HepG2 (cell line): ENCODE measurements around the gene CPNE1. TPM values are rescaled to one million over a fixed set of nuclear protein-coding genes. Genes with fewer than 3 reads are reported as not detected.

Source experiments
- AGO2 ChIP-seq: fragments of 200-400 bp; formaldehyde crosslinking; optimal IDR thresholded peaks from 2 replicates; pipeline ENCODE3; 2017; ENCODE audit warnings: mild to moderate bottlenecking, low read depth, low read length, moderate library complexity
- ATF7-NPFF ChIP-seq: sonication (generic); formaldehyde crosslinking; IDR thresholded peaks from 2 replicates; pipeline ENCODE4 v1.8.1; 2023; ENCODE audit warnings: mild to moderate bottlenecking, low read depth, missing genetic modification reagents, moderate library complexity
- HOXA5 ChIP-seq: sonication (generic); formaldehyde crosslinking; IDR thresholded peaks from 2 replicates; pipeline ENCODE4 v1.4.0; 2020; ENCODE audit warnings: missing genetic modification reagents
- JUN ChIP-seq: sonication (generic); formaldehyde crosslinking; IDR thresholded peaks from 2 replicates; pipeline ENCODE4 v1.4.0; 2020; ENCODE audit warnings: mild to moderate bottlenecking, missing genetic modification reagents
- KDM2A ChIP-seq: sonication (generic); formaldehyde crosslinking; IDR thresholded peaks from 2 replicates; pipeline ENCODE4 v1.4.0; 2020; ENCODE audit warnings: low read depth, missing genetic modification reagents, borderline replicate concordance
- KDM3A ChIP-seq: IDR thresholded peaks from 2 replicates; pipeline ENCODE4 v1.6.1; 2018; ENCODE audit warnings: low read depth, missing compliant biosample characterization
- KLF11 ChIP-seq: IDR thresholded peaks from 2 replicates; pipeline ENCODE4 v1.6.1; 2016; ENCODE audit warnings: missing compliant biosample characterization
- LCORL ChIP-seq, 2 experiments: fragments of 450-650 bp in 1 of 2; sonication (generic) in 1 of 2; formaldehyde crosslinking in 1 of 2; IDR thresholded peaks; 2 replicates each; pipeline versions ENCODE4 v1.5.0 to v1.6.1; 2017 to 2020; ENCODE audit warnings: antibody characterized with exemption in 1 of 2, missing genetic modification reagents in 1 of 2
- PHB2 ChIP-seq: fragments of 450-650 bp; IDR thresholded peaks from 2 replicates; pipeline ENCODE4 v1.6.1; 2018; ENCODE audit not compliant: partially characterized antibody
- PITX1 ChIP-seq: sonication (generic); formaldehyde crosslinking; IDR thresholded peaks from 2 replicates; pipeline ENCODE4 v1.5.1; 2020; ENCODE audit warnings: mild to moderate bottlenecking, missing genetic modification reagents
- SALL2 ChIP-seq: sonication (generic); formaldehyde crosslinking; IDR thresholded peaks from 2 replicates; pipeline ENCODE4 v1.8.1; 2023; ENCODE audit warnings: mild to moderate bottlenecking, missing genetic modification reagents, inconsistent platforms
- SCMH1 ChIP-seq: sonication (generic); formaldehyde crosslinking; IDR thresholded peaks from 2 replicates; pipeline ENCODE4 v1.9.0; 2021; ENCODE audit warnings: missing genetic modification reagents, mild to moderate bottlenecking, borderline replicate concordance
- USF2 ChIP-seq, 2 experiments: sonication (generic) in 1 of 2; formaldehyde crosslinking in 1 of 2; IDR thresholded peaks; 2 replicates each; pipeline versions ENCODE4 v1.5.1 to v1.6.1; 2011 to 2020; ENCODE audit warnings: borderline replicate concordance in 1 of 2, low read depth in 1 of 2, low read length in 1 of 2, mild to moderate bottlenecking in 1 of 2, missing genetic modification reagents in 1 of 2, moderate library complexity in 1 of 2
- ZKSCAN8 ChIP-seq: IDR thresholded peaks from 2 replicates; pipeline ENCODE4 v1.6.1; 2016; ENCODE audit warnings: borderline replicate concordance, missing genetic modification reagents, missing compliant biosample characterization
- ZNF10 ChIP-seq: sonication (generic); formaldehyde crosslinking; IDR thresholded peaks from 2 replicates; pipeline ENCODE4 v1.4.0; 2020; ENCODE audit warnings: mild to moderate bottlenecking, low read depth, missing genetic modification reagents, borderline replicate concordance
- ZNF235 ChIP-seq: sonication (generic); formaldehyde crosslinking; IDR thresholded peaks from 2 replicates; pipeline ENCODE4 v1.8.1; 2023; ENCODE audit warnings: mild to moderate bottlenecking, missing genetic modification reagents, borderline replicate concordance
- ZNF430 ChIP-seq: sonication (generic); formaldehyde crosslinking; IDR thresholded peaks from 2 replicates; pipeline ENCODE4 v1.9.0; 2021; ENCODE audit warnings: mild to moderate bottlenecking, missing genetic modification reagents
- ZNF589 ChIP-seq: sonication (generic); formaldehyde crosslinking; conservative IDR thresholded peaks from 2 replicates; pipeline ENCODE4 v1.8.0; 2022; ENCODE audit warnings: mild to moderate bottlenecking, moderate library complexity, missing genetic modification reagents
- ZNF841 ChIP-seq: sonication (generic); formaldehyde crosslinking; IDR thresholded peaks from 2 replicates; pipeline ENCODE4 v1.8.1; 2023; ENCODE audit warnings: missing genetic modification reagents, borderline replicate concordance
- ZSCAN25 ChIP-seq: sonication (generic); formaldehyde crosslinking; IDR thresholded peaks from 2 replicates; pipeline ENCODE4 v1.8.0; 2022; ENCODE audit warnings: mild to moderate bottlenecking, missing genetic modification reagents
- polyA plus RNA-seq, 8 experiments: library from polyadenylated mRNA; depleted of rRNA in 3 of 8; stranded (reverse) in 7 of 8; unstranded in 1 of 8; fragments of >200 nt; fragmentation: Illumina TruSeq in 4 of 8; extraction: Trizol in 4 of 8; gene quantifications; 2 replicates each; pipeline versions ENCODE4 v1.2.1 to v1.2.3, GENCODE V29; 2011 to 2016; ENCODE audit warnings: low read depth in 4 of 8, missing spikeins in 1 of 8, mixed read lengths in 1 of 8; ENCODE audit not compliant: insufficient read depth in 1 of 8
- total RNA-seq, 5 experiments: library from RNA; depleted of rRNA; stranded (reverse); fragments of >200 nt; fragmentation: Illumina TruSeq; extraction: Trizol; gene quantifications; 2 replicates each; pipeline ENCODE4 v1.2.3, GENCODE V29; 2016; ENCODE audit warnings: low read depth in 1 of 5
- TF ChIP-seq, protein P1 (sequence below): IDR thresholded peaks from 2 replicates; pipeline ENCODE4 v1.6.1; 2016; ENCODE audit warnings: mild to moderate bottlenecking, missing biosample characterization, missing genetic modification reagents
- TF ChIP-seq, protein P2 (sequence below): sonication (generic); formaldehyde crosslinking; IDR thresholded peaks from 2 replicates; pipeline ENCODE4 v1.4.0; 2020; ENCODE audit warnings: mild to moderate bottlenecking, missing genetic modification reagents
- TF ChIP-seq, protein P3 (sequence below): sonication (generic); formaldehyde crosslinking; IDR thresholded peaks from 2 replicates; pipeline ENCODE4 v1.5.0; 2020; ENCODE audit warnings: missing genetic modification reagents
- TF ChIP-seq, protein P4 (sequence below): IDR thresholded peaks from 2 replicates; pipeline ENCODE4 v1.6.1; 2016; ENCODE audit warnings: low read depth, borderline replicate concordance

The CPNE1 gene
- total and polyA plus RNA-seq, 2 of the 13 experiments (the other 11 are each of a cell fraction or from before 2014, with no cell fraction given): 408 to 431 TPM

GRCh38 chr20:35702051-35702823, 37.5 kb upstream of the CPNE1 start (continued):
- TF ChIP-seq, protein P1, sequence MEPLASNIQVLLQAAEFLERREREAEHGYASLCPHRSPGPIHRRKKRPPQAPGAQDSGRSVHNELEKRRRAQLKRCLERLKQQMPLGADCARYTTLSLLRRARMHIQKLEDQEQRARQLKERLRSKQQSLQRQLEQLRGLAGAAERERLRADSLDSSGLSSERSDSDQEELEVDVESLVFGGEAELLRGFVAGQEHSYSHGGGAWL (CRISPR knock-in tag): 0 out of 2 replicates have a peak, but pooled peaks have one; percentile 60
- TF ChIP-seq ZNF430 (0 out of 2 replicates have a peak, but pooled peaks have one; percentile 22), ZKSCAN8 (CRISPR knock-in tag) (no peak), PHB2 (no peak), HOXA5 (no peak; the same call in 1 of the 2 replicates), KDM2A (CRISPR knock-in tag) (peak; percentile 77), LCORL (IDR thresholded peaks at IDR 0.05) (no peak), LCORL (CRISPR knock-in tag; IDR thresholded peaks at IDR 0.05) (no peak), ATF7-NPFF (CRISPR knock-in tag) (no peak), KLF11 (no peak), ZNF10 (CRISPR knock-in tag) (no peak), SCMH1 (no peak), ZNF589 (CRISPR knock-in tag) (0 out of 2 replicates have a peak, but pooled peaks have one; percentile 22), ZNF841 (CRISPR knock-in tag) (peak; percentile 33; the same call in 1 of the 2 replicates), SALL2 (CRISPR knock-in tag) (peak; percentile 14; the same call in 1 of the 2 replicates), AGO2 (peak; percentile 70), ZNF235 (CRISPR knock-in tag) (no peak), PITX1 (no peak), USF2 (IDR thresholded peaks at IDR 0.05; ENCODE audit: low read depth, low read length) (no peak), USF2 (CRISPR knock-in tag; IDR thresholded peaks at IDR 0.05; ENCODE audit: borderline replicate concordance) (no peak), ZSCAN25 (CRISPR knock-in tag) (no peak), KDM3A (CRISPR knock-in tag) (no peak), JUN (CRISPR knock-in tag) (no peak)
- TF ChIP-seq, protein P2, sequence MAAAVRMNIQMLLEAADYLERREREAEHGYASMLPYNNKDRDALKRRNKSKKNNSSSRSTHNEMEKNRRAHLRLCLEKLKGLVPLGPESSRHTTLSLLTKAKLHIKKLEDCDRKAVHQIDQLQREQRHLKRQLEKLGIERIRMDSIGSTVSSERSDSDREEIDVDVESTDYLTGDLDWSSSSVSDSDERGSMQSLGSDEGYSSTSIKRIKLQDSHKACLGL (CRISPR knock-in tag): no peak
- TF ChIP-seq, protein P3, sequence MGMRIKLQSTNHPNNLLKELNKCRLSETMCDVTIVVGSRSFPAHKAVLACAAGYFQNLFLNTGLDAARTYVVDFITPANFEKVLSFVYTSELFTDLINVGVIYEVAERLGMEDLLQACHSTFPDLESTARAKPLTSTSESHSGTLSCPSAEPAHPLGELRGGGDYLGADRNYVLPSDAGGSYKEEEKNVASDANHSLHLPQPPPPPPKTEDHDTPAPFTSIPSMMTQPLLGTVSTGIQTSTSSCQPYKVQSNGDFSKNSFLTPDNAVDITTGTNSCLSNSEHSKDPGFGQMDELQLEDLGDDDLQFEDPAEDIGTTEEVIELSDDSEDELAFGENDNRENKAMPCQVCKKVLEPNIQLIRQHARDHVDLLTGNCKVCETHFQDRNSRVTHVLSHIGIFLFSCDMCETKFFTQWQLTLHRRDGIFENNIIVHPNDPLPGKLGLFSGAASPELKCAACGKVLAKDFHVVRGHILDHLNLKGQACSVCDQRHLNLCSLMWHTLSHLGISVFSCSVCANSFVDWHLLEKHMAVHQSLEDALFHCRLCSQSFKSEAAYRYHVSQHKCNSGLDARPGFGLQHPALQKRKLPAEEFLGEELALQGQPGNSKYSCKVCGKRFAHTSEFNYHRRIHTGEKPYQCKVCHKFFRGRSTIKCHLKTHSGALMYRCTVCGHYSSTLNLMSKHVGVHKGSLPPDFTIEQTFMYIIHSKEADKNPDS (CRISPR knock-in tag): no peak
- TF ChIP-seq, protein P4, sequence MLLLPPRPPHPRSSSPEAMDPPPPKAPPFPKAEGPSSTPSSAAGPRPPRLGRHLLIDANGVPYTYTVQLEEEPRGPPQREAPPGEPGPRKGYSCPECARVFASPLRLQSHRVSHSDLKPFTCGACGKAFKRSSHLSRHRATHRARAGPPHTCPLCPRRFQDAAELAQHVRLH (CRISPR knock-in tag): 0 out of 2 replicates have a peak, but pooled peaks have one; percentile 30
